OCI-LY7 (cell line): ENCODE data around the gene SH3RF3. TPM values are rescaled to one million over a fixed set of nuclear protein-coding genes. Genes with fewer than 3 reads are reported as not detected.

ENCODE experiments used
- BruUV-seq: library from RNA; stranded (reverse); fragments of 400-500 nt; replicated peaks from 2 replicates; lab custom pipeline; 2021; lab: Mats Ljungman, UMichigan
- CTCF ChIA-PET: fragments of 300-600 bp; sonication (Branson Sonifier 250); formaldehyde crosslinking; loops from one replicate; lab custom pipeline; 2022; ENCODE audit warnings: antibody characterized with exemption; ENCODE audit not compliant: unreplicated experiment; lab: Charles Lee
- POLR2A ChIA-PET: fragments of 300-600 bp; sonication (Branson Sonifier 250); formaldehyde crosslinking; loops from one replicate; lab custom pipeline; 2022; ENCODE audit warnings: antibody characterized with exemption; lab: Charles Lee
- DNase-seq: peaks from one replicate; pipeline ENCODE4 v3.0.0-alpha.2; 2015; ENCODE audit warnings: low spot score
- H2AFZ ChIP-seq: fragments of 200-600 bp; sonication (generic), shearing (Covaris generic); 2 replicates; pipeline ENCODE4 v1.6.1; 2014; ENCODE audit warnings: mild to moderate bottlenecking, antibody characterized with exemption, low read length, moderate library complexity
- H3K27ac ChIP-seq: fragments of 200-600 bp; sonication (generic); 2 replicates; pipeline ENCODE4 v1.5.1; 2014; ENCODE audit warnings: mixed run types, low read depth, mild to moderate bottlenecking, moderate library complexity, low read length, inconsistent platforms; ENCODE audit not compliant: poor library complexity, severe bottlenecking
- H3K36me3 ChIP-seq: fragments of 200-600 bp; sonication (generic); 2 replicates; pipeline ENCODE4 v1.6.1; 2014; ENCODE audit warnings: mild to moderate bottlenecking, antibody characterized with exemption, low read length, moderate library complexity, mixed read lengths; ENCODE audit not compliant: insufficient read depth
- H3K4me1 ChIP-seq: fragments of 200-600 bp; sonication (generic); 2 replicates; pipeline ENCODE4 v1.5.1; 2014; ENCODE audit warnings: mild to moderate bottlenecking, low read length; ENCODE audit not compliant: insufficient read depth, poor library complexity, severe bottlenecking
- H3K4me2 ChIP-seq: fragments of 200-600 bp; sonication (generic); 2 replicates; pipeline ENCODE4 v1.6.1; 2014; ENCODE audit warnings: mild to moderate bottlenecking, low read length
- H3K4me3 ChIP-seq: fragments of 200-600 bp; sonication (generic); 2 replicates; pipeline ENCODE4 v1.5.1; 2014; ENCODE audit warnings: mild to moderate bottlenecking, low read depth, low read length; ENCODE audit not compliant: poor library complexity, severe bottlenecking
- H3K79me2 ChIP-seq: fragments of 200-600 bp; sonication (generic); 2 replicates; pipeline ENCODE4 v1.6.1; 2016; ENCODE audit warnings: low read depth, mild to moderate bottlenecking, low read length, moderate library complexity, mixed read lengths; ENCODE audit not compliant: insufficient read depth
- H3K9me2 ChIP-seq: fragments of 200-600 bp; sonication (generic); 2 replicates; pipeline ENCODE4 v1.6.1; 2016; ENCODE audit warnings: mild to moderate bottlenecking, low read length, mixed read lengths; ENCODE audit not compliant: insufficient read depth
- H3K9me3 ChIP-seq: fragments of 200-600 bp; sonication (generic); 2 replicates; pipeline ENCODE4 v1.6.1; 2014; ENCODE audit warnings: mild to moderate bottlenecking, mixed run types, low read length, mixed read lengths
- H4K20me1 ChIP-seq: fragments of 200-600 bp; sonication (generic); 2 replicates; pipeline ENCODE4 v1.6.1; 2014; ENCODE audit warnings: mild to moderate bottlenecking, antibody characterized with exemption, low read length, moderate library complexity, mixed read lengths; ENCODE audit not compliant: insufficient read depth
- CTCF ChIP-seq: fragments of 200-600 bp; sonication (generic); conservative IDR thresholded peaks from 2 replicates; pipeline ENCODE4 v1.5.1; 2014; ENCODE audit warnings: mild to moderate bottlenecking, antibody characterized with exemption, low read length, moderate library complexity, mixed read lengths
- EZH2phosphoT487 ChIP-seq: fragments of 200-600 bp; sonication (generic); IDR thresholded peaks from 2 replicates; pipeline ENCODE4 v1.6.1; 2018; ENCODE audit warnings: low read depth, borderline replicate concordance, mild to moderate bottlenecking, mixed run types, antibody characterized with exemption, low read length, moderate library complexity, mixed read lengths
- intact Hi-C: fragments of 100-400 bp; cut with micrococcal nuclease; formaldehyde crosslinking; loops from one replicate; pipeline ENCODE4 v1.10.0; 2022; ENCODE audit not compliant: unreplicated experiment
- total RNA-seq, 2 experiments: library from RNA; depleted of rRNA in 1 of 2; stranded (reverse); fragments of >200 nt in 1 of 2; shearing (Covaris generic) in 1 of 2; gene quantifications; 2 replicates each; pipeline ENCODE4 v1.2.3, GENCODE V29; 2014 to 2022

Gene SH3RF3
- total RNA-seq, 2 experiments from 2014 or later, result not detected

- no peak overlapping the region for H3K4me2 ChIP-seq
Measured at GRCh38 chr2:109094144-109094543, 34.9 kb upstream of the SH3RF3 start.

GRCh38 chr2:109098251-109098920 is 30.6 kb upstream of the SH3RF3 start:
- ChIA-PET CTCF (no interaction called here), POLR2A (no interaction called here)
- Histone ChIP-seq H2AFZ (no peak overlapping the region), H3K9me2 (no peaks in the 10 kb centered on the region), H3K4me2 (no peak overlapping the region), H3K36me3 (no peaks in the 10 kb centered on the region), H3K79me2 (no peaks in the 10 kb centered on the region), H4K20me1 (no peaks in the 10 kb centered on the region), H3K9me3 (no peaks in the 10 kb centered on the region), H3K4me3 (no peak overlapping the region), H3K4me1 (no peaks in the 10 kb centered on the region), H3K27ac (no peak overlapping the region)
- TF ChIP-seq CTCF, result no peak
- TF ChIP-seq EZH2phosphoT487, result no peak
- BruUV-seq, result no TSS peak
- no peak for DNase-seq
- intact Hi-C loops, result no loop called here

More at GRCh38 chr2:109094144-109094543, 34.9 kb upstream of the SH3RF3 start:
- TF ChIP-seq CTCF (no peak), EZH2phosphoT487 (no peak)
- CTCF ChIA-PET, result no interaction called here
- H3K9me2 ChIP-seq, result no peaks in the 10 kb centered on the region
- BruUV-seq, result no TSS peak
- DNase-seq, result no peak
- no peaks in the 10 kb centered on the region for H3K79me2 ChIP-seq
- H3K9me3 ChIP-seq, result no peaks in the 10 kb centered on the region
- no peak overlapping the region for H2AFZ ChIP-seq
- intact Hi-C loops, result no loop called here
- POLR2A ChIA-PET, result no interaction called here
- no peaks in the 10 kb centered on the region for H4K20me1 ChIP-seq
- H3K4me1 ChIP-seq, result no peaks in the 10 kb centered on the region
- no peaks in the 10 kb centered on the region for H3K36me3 ChIP-seq
- H3K4me3 ChIP-seq, result no peak overlapping the region
- no peak overlapping the region for H3K27ac ChIP-seq

- intact Hi-C loops, result no loop called here
- TF ChIP-seq CTCF (no peak), EZH2phosphoT487 (no peak)
- Histone ChIP-seq H2AFZ (no peak overlapping the region), H3K79me2 (no peaks in the 10 kb centered on the region), H3K9me2 (no peaks in the 10 kb centered on the region), H3K27ac (no peak overlapping the region), H3K36me3 (no peaks in the 10 kb centered on the region), H3K4me2 (no peak overlapping the region), H3K4me1 (no peaks in the 10 kb centered on the region), H3K9me3 (no peaks in the 10 kb centered on the region), H4K20me1 (no peaks in the 10 kb centered on the region), H3K4me3 (no peak overlapping the region)
- no TSS peak for BruUV-seq
- CTCF ChIA-PET, result no interaction called here
- no peak for DNase-seq
- POLR2A ChIA-PET, result no interaction called here
Measured at GRCh38 chr2:109098921-109099273, 30.1 kb upstream of the SH3RF3 start.
